Activated B cell treated with CpG ODN at 0.5 μM for 24 hours (primary cell): ENCODE measurements around the gene S100A5. TPM values are rescaled to one million over a fixed set of nuclear protein-coding genes. Genes with fewer than 3 reads are reported as not detected.
A peak's percentile ranks its signal among the peaks of the same experiment; 100 is the strongest.

Source experiments
- ATAC-seq: fragments of 200-7000 bp; cut with Tn5 transposase; one replicate; pipeline ENCODE4 v1.10.0; 2021; ENCODE audit warnings: low read depth, mild to moderate bottlenecking, moderate library complexity
- CTCF ChIA-PET: fragments of 350-600 bp; sonication (Branson Sonifier 250); formaldehyde crosslinking; loops from one replicate; lab custom pipeline; 2021; ENCODE audit warnings: antibody characterized with exemption; lab: Charles Lee
- POLR2A ChIA-PET: fragments of 350-600 bp; sonication (Branson Sonifier 250); formaldehyde crosslinking; loops from one replicate; lab custom pipeline; 2021; ENCODE audit warnings: antibody characterized with exemption; lab: Charles Lee
- DNase-seq: peaks from one replicate; pipeline ENCODE4 v3.0.0; 2022
- H3K27ac Mint-ChIP-seq: one replicate; pipeline ENCODE4 v1.8.0; 2020; ENCODE audit warnings: mixed read lengths
- H3K27me3 Mint-ChIP-seq: one replicate; pipeline ENCODE4 v1.8.0; 2021; ENCODE audit warnings: mixed read lengths
- H3K36me3 Mint-ChIP-seq: one replicate; pipeline ENCODE4 v1.8.0; 2021; ENCODE audit warnings: low read depth, mixed read lengths
- H3K4me1 Mint-ChIP-seq: one replicate; pipeline ENCODE4 v1.8.0; 2021; ENCODE audit warnings: mixed read lengths
- H3K4me3 Mint-ChIP-seq: one replicate; pipeline ENCODE4 v1.8.0; 2020; ENCODE audit warnings: mild to moderate bottlenecking, mixed read lengths
- H3K9me3 Mint-ChIP-seq: one replicate; pipeline ENCODE4 v1.8.0; 2020; ENCODE audit warnings: mixed read lengths
- intact Hi-C: fragments of 100-400 bp; cut with micrococcal nuclease; formaldehyde crosslinking; loops from one replicate; pipeline ENCODE4 v1.15.1; 2024
- total RNA-seq: library from RNA; stranded (reverse); gene quantifications from 2 replicates; pipeline ENCODE4 v1.2.3, GENCODE V29; 2022
- TF ChIP-seq, protein P1 (sequence below): fragments of 200-600 bp; IDR thresholded peaks from one replicate; pipeline ENCODE4 v1.8.0; 2022; ENCODE audit warnings: antibody characterized with exemption, mild to moderate bottlenecking

S100A5 gene
- total RNA-seq, 1 donor from 2014 or later, result 0.51 TPM

- ChIA-PET POLR2A (interaction anchor here (0.6 to 1.5 kb wide), 5 partner anchors 10 to 124 kb away, joined by 3 to 5 read pairs (median 4); partner anchors contain the start of genes CHTOP and S100A5), CTCF (interaction anchor here (1.0 kb wide), 1 partner anchor 17 kb away, joined by 3 read pairs; no protein-coding TSS in a partner anchor)
These were observed 10.2 kb upstream of the S100A5 start for GRCh38 chr1:153550827-153551500.

DNA sequence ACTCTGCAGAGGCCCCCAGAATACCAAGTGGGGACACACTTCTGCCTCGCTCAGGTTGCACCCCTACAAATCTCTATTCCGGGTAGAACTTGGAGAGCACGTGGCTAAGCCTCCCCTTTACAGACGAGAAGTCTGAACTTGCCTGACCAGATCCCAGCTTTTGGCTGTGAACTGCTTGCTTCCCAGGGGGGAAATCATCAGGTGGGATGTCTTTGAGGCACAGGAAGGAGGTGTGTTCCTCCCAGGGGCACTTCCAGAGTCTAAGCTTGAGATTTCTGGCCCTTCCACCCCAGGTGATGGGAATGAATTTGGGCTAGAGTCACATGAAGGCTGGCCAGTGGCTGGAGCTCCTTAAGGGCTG is 9.6 kb upstream of the S100A5 start:
- H3K9me3 Mint-ChIP-seq, result no peaks in the 10 kb centered on the region
- no peak overlapping the region for H3K4me3 Mint-ChIP-seq
- ChIA-PET CTCF (no interaction called here), POLR2A (interaction anchor here (1.2 to 1.4 kb wide), 2 partner anchors 9 to 11 kb away, joined by 3 to 4 read pairs; partner anchors contain the start of gene S100A5)
- H3K27me3 Mint-ChIP-seq, result peaks cover 5% of the 10 kb centered on the region
- peak overlapping the region; percentile 14 for H3K27ac Mint-ChIP-seq
- peaks cover 18% of the 10 kb centered on the region for H3K4me1 Mint-ChIP-seq
- peaks cover 2% of the 10 kb centered on the region for H3K36me3 Mint-ChIP-seq
- DNase-seq (no peak), ATAC-seq (no peak)
- TF ChIP-seq, protein P1, sequence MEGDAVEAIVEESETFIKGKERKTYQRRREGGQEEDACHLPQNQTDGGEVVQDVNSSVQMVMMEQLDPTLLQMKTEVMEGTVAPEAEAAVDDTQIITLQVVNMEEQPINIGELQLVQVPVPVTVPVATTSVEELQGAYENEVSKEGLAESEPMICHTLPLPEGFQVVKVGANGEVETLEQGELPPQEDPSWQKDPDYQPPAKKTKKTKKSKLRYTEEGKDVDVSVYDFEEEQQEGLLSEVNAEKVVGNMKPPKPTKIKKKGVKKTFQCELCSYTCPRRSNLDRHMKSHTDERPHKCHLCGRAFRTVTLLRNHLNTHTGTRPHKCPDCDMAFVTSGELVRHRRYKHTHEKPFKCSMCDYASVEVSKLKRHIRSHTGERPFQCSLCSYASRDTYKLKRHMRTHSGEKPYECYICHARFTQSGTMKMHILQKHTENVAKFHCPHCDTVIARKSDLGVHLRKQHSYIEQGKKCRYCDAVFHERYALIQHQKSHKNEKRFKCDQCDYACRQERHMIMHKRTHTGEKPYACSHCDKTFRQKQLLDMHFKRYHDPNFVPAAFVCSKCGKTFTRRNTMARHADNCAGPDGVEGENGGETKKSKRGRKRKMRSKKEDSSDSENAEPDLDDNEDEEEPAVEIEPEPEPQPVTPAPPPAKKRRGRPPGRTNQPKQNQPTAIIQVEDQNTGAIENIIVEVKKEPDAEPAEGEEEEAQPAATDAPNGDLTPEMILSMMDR, result no peak
- intact Hi-C loops, result no loop called here

More at GRCh38 chr1:153550827-153551500, 10.2 kb upstream of the S100A5 start:
- TF ChIP-seq, protein P1, result no peak
- Mint-ChIP-seq H3K27me3 (peaks cover 5% of the 10 kb centered on the region), H3K4me3 (no peak overlapping the region), H3K9me3 (no peaks in the 10 kb centered on the region), H3K4me1 (peaks cover 12% of the 10 kb centered on the region), H3K36me3 (no peaks in the 10 kb centered on the region), H3K27ac (peak overlapping the region; percentile 14)
- DNase-seq (no peak), ATAC-seq (no peak)
- intact Hi-C loops, result no loop called here

GRCh38 chr1:153549741-153550397 is 9.1 kb upstream of the S100A5 start:
- Mint-ChIP-seq H3K27ac (peak overlapping the region; percentile 14), H3K27me3 (peaks cover 5% of the 10 kb centered on the region), H3K9me3 (no peaks in the 10 kb centered on the region), H3K36me3 (peaks cover 5% of the 10 kb centered on the region), H3K4me1 (peaks cover 23% of the 10 kb centered on the region), H3K4me3 (no peak overlapping the region)
- TF ChIP-seq, protein P1, result no peak
- DNase-seq (no peak), ATAC-seq (no peak)
- intact Hi-C loops, result no loop called here
- ChIA-PET POLR2A (interaction anchor here (1.2 kb wide), 1 partner anchor 11 kb away, joined by 3 read pairs; no protein-coding TSS in a partner anchor), CTCF (no interaction called here)

DNA sequence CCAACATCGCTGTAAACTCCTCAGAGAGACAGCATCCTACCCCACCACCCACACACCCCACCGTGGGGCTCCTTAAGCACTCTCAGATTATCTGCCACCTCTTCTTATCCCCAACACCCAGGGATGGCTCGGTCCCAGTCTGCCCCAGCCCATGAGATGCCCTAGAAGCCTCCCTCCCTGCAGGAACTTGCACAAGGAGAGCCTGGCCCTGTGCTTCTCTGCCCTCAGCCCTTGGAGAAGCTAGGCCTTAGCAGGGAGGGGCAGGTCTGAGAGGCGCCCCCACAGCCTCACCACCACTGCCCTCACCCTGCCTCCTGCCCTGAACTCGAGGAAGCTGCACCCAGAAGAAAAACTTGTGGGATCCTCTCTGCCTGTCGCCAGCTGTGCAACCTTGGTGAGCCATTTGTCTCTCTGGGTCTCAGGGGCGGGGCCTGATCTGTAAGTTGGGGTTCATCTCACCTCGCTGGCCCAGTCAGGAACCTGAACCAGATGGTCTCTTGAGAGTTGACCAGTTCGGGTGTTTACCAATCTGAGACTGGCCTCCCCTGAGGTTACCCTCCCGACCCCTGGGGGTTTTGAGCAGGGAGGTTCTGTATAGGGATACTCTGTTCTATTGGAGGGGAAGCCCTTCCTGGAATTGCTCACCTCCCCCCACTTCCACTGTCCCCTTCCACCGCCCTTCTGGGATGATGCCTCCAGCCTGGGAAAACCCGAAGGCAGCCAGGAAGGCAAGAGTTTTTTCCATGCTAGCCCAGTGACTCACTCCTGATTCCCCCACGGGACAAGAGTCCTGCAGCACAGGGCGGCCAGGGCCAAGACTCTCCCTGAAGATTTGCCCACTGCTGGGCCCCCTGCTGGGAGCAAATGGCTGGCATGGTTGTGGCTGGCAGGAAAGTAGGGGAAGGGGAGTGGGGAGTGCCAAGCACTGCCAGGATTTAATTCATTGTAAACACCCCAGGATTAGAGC is 8.3 kb upstream of the S100A5 start, which contains the start of gene S100A3:
Gene S100A3 (minus strand): TSS at position 537 of the 967 bp plus-strand sequence. CDS start 773 bp downstream, outside the sequence.
- Mint-ChIP-seq H3K9me3 (no peaks in the 10 kb centered on the region), H3K27ac (no peak within 1 kb of the TSS), H3K4me1 (peaks cover 31% of the 10 kb centered on the region), H3K4me3 (no peak within 1 kb of the TSS), H3K27me3 (peaks cover 5% of the 10 kb centered on the region), H3K36me3 (peaks cover 13% of the 10 kb centered on the region)
- intact Hi-C loops, result no loop called here
- no peak for ATAC-seq
- TF ChIP-seq, protein P1, result no peak
- DNase-seq, result no peak
- CTCF ChIA-PET, result no interaction called here
- POLR2A ChIA-PET, result interaction anchor here (0.5 kb wide), 1 partner anchor 11 kb away, joined by 3 read pairs; no protein-coding TSS in a partner anchor
